Colonic mucosa (tissue), 4 donors: ENCODE results near the gene TMEM134. TPM values are rescaled to one million over a fixed set of nuclear protein-coding genes. Genes with fewer than 3 reads are reported as not detected.
"Not testable (repeated sequence)": the region's sequence is repeated elsewhere in the genome, so short reads cannot be mapped to it uniquely, and the experiment has no call there.

Experiments used
- DNase-seq: peaks from one replicate; pipeline ENCODE4 v3.0.0-alpha.2; 2020
- H3K27ac ChIP-seq: fragments of 200-600 bp; one replicate; pipeline ENCODE4 v1.8.0; 2021
- H3K27me3 ChIP-seq: fragments of 200-600 bp; one replicate; pipeline ENCODE4 v1.8.0; 2021
- H3K36me3 ChIP-seq: fragments of 200-600 bp; one replicate; pipeline ENCODE4 v1.8.0; 2021
- H3K4me1 ChIP-seq: fragments of 200-600 bp; one replicate; pipeline ENCODE4 v1.8.0; 2021; ENCODE audit warnings: mild to moderate bottlenecking
- H3K4me3 ChIP-seq: fragments of 200-600 bp; one replicate; pipeline ENCODE4 v1.8.0; 2021
- H3K9ac ChIP-seq, 2 donors: one replicate each; pipeline ENCODE4 v1.7.0; 2013; ENCODE audit warnings: control low read depth in 2 of 2, low read depth in 2 of 2, low read length in 2 of 2
- H3K9me3 ChIP-seq: fragments of 200-600 bp; one replicate; pipeline ENCODE4 v1.8.0; 2021
- intact Hi-C: fragments of 100-400 bp; cut with DNase I; formaldehyde crosslinking; loops from one replicate; pipeline ENCODE4 v1.14.1; 2022
- total RNA-seq, 2 donors: library from RNA; stranded (reverse); fragmentation: NEBNext Ultra II Directional in 1 of 2; extraction: Animal tissue kit (Norgen Biotek cat#: 25700) in 1 of 2; gene quantifications; one replicate each; pipeline ENCODE4 v1.2.1, GENCODE V29; 2021
- TF ChIP-seq, protein P1 (sequence below): fragments of 200-600 bp; IDR thresholded peaks from one replicate; pipeline ENCODE4 v1.8.0; 2022; ENCODE audit warnings: antibody characterized with exemption, mild to moderate bottlenecking
- donor health status: healthy.
- donor health status: DM: no; HTN: no; CAD: no.
- donor health status: DM: no; HTN: no; CAD: no.

TMEM134 gene
- total RNA-seq, 2 donors from 2014 or later = 50.1 to 59.5 TPM

DNA sequence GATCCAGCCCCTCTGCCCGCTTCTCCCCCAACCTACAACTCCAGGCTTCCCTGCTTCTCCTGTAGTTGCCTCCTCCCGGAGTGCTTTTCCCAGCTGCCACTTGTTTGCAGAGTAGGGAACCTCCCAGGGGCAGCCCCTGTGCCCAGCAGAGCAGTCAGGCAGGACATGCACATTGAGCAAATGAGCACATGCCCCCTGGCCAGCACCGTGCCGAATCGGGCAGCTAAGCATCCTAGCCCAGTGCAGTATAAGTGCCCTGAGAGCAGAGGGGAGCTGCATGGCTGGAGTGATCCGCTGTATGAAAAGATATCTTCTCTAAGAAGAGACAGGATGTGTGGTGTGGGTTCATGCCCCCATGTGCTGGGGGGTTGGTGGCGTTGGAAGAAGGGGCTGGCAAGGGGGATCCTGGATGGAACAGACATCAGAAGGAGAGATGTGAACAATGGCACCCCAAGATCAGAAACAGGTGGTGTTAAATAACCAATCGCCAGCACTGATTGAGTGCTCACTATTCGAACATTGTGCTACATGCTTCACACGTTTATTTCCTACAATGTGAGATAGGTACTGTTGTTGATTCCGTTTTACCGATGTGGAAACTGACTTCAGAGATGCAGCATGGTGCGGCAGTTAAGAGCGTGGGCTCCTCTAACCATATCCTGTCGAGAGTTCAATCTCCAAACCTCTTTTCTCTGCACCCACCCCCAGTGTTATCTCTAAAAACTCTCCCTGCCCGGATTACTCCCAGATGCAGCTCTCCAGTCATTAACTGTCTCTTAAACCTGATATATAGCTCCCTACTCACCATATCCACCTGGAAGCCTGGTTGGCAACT, 15.0 kb upstream of the TMEM134 start:
- peaks cover 6% of the 10 kb centered on the region for H3K36me3 ChIP-seq
- intact Hi-C loops = no loop called here
- H3K27ac ChIP-seq = peak overlapping the region; percentile 79
- H3K27me3 ChIP-seq = no peaks in the 10 kb centered on the region
- H3K9me3 ChIP-seq = no peaks in the 10 kb centered on the region
- H3K9ac ChIP-seq = peak overlapping the region; percentile 64 to 67
- H3K4me3 ChIP-seq = peak overlapping the region; percentile 53
- peak; percentile 25 for DNase-seq
- TF ChIP-seq, protein P1, sequence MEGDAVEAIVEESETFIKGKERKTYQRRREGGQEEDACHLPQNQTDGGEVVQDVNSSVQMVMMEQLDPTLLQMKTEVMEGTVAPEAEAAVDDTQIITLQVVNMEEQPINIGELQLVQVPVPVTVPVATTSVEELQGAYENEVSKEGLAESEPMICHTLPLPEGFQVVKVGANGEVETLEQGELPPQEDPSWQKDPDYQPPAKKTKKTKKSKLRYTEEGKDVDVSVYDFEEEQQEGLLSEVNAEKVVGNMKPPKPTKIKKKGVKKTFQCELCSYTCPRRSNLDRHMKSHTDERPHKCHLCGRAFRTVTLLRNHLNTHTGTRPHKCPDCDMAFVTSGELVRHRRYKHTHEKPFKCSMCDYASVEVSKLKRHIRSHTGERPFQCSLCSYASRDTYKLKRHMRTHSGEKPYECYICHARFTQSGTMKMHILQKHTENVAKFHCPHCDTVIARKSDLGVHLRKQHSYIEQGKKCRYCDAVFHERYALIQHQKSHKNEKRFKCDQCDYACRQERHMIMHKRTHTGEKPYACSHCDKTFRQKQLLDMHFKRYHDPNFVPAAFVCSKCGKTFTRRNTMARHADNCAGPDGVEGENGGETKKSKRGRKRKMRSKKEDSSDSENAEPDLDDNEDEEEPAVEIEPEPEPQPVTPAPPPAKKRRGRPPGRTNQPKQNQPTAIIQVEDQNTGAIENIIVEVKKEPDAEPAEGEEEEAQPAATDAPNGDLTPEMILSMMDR = no peak
- peaks cover 11% of the 10 kb centered on the region for H3K4me1 ChIP-seq

DNA sequence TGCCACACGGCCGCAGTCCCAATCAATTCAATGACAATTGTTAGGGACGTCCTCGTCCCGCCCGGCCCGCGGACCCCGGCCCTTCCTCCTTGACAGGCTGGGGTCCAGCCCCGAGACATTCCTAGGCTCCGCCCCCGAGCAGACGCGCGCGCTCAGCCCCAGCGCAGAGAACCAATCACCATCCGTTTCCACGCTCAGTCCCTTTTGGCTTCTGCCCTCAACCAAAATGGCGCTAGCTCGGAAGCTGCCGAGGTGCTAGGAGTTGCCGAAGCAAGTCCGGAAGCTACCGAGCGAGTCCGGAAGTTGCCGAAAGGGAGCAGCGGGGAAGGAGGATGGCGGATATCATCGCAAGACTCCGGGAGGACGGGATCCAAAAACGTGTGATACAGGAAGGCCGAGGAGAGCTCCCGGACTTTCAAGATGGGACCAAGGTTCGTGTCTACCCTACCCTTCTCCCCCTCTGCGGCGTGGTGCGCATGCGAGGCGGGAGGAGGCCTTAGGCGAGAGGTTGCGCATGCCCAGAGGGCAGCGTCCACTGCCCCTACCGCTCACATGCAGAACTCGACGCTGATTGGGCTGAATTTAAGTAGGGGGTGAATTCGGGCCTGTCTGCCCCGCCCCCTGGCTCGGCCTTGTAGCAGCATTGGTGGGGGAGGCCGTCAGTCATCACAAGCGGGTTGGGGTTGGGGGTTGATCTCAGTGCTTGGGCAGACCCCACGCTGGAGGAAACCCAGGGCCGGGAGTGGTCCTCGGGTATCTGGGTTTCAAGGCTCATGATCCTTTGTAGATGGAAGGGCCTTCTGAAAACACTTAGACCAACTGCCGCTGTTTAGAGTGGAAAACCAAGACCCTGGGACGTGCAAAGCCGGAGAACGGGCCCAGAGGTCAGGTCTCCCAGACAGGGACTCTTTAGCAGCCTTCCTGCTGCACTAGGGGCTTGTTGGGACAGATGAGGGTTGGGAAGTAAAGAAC, 14.1 kb upstream of the TMEM134 start, which contains the start of gene AIP:
Gene AIP (plus strand): TSS at position 200 of the 972 bp plus-strand sequence. CDS start 133 bp downstream, at position 333.
- H3K9me3 ChIP-seq = no peaks in the 10 kb centered on the region
- TF ChIP-seq, protein P1 = no peak
- H3K4me1 ChIP-seq = peaks cover 11% of the 10 kb centered on the region
- H3K27me3 ChIP-seq = no peaks in the 10 kb centered on the region
- peak within 1 kb of the TSS; percentile 79 for H3K27ac ChIP-seq
- peak; percentile 99 for DNase-seq
- H3K9ac ChIP-seq = peak within 1 kb of the TSS; percentile 64 to 67
- H3K4me3 ChIP-seq = peak within 1 kb of the TSS; percentile 53
- peaks cover 6% of the 10 kb centered on the region for H3K36me3 ChIP-seq
- intact Hi-C loops = no loop called here

DNA sequence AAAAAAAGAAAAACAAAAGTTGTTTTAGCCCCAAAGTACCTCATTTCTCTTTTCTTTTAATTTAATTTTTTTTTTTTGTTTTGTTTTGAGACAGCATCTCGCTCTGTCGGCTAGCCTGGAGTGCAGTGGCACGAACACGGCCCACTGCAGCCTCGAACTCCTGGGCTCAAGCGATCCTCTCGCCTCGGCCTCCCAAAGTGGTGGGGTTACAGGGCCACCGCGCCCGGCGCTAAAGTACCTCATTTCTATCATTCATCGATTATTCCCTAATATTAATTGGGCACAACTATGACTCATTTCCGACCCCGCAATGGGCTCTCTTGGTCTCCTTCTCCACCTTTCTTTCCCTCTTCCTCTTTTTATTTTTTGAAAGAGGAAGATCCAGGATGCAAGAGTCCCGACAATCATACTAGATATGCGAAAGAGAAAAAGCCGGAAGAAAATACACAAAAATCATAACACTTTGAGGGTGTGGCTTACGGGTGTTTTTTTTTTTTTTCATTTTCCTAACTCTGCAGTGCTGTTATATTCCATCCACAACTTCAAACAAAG, 13.3 kb upstream of the TMEM134 start:
- peak overlapping the region; percentile 79 for H3K27ac ChIP-seq
- peaks cover 11% of the 10 kb centered on the region for H3K4me1 ChIP-seq
- peak; percentile 23 for DNase-seq
- no peaks in the 10 kb centered on the region for H3K27me3 ChIP-seq
- TF ChIP-seq, protein P1 = no peak
- H3K9ac ChIP-seq = peak overlapping the region; percentile 64 to 67
- no peaks in the 10 kb centered on the region for H3K9me3 ChIP-seq
- intact Hi-C loops = no loop called here
- H3K36me3 ChIP-seq = no peaks in the 10 kb centered on the region
- H3K4me3 ChIP-seq = peak overlapping the region; percentile 53

DNA sequence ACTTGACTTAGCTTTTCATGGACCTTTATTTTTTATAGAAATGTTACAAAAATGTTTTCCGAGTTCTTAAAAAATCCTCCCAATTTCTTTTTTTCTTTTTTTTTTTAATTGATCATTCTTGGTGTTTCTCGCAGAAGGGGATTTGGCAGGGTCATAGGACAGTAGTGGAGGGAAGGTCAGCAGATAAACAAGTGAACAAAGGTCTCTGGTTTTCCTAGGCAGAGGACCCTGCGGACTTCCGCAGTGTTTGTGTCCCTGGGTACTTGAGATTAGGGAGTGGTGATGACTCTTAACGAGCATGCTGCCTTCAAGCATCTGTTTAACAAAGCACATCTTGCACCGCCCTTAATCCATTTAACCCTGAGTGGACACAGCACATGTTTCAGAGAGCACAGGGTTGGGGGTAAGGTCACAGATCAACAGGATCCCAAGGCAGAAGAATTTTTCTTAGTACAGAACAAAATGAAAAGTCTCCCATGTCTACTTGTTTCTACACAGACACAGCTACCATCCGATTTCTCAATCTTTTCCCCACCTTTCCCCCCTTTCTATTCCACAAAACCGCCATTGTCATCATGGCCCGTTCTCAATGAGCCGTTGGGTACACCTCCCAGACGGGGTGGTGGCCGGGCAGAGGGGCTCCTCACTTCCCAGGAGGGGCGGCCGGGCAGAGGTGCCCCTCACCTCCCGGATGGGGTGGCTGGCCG, 8.4 kb upstream of the TMEM134 start:
- H3K4me3 ChIP-seq, H3K36me3 ChIP-seq, DNase-seq, H3K9me3 ChIP-seq, H3K27me3 ChIP-seq, H3K4me1 ChIP-seq, intact Hi-C loops, H3K9ac ChIP-seq, H3K27ac ChIP-seq: not testable (repeated sequence)

DNA sequence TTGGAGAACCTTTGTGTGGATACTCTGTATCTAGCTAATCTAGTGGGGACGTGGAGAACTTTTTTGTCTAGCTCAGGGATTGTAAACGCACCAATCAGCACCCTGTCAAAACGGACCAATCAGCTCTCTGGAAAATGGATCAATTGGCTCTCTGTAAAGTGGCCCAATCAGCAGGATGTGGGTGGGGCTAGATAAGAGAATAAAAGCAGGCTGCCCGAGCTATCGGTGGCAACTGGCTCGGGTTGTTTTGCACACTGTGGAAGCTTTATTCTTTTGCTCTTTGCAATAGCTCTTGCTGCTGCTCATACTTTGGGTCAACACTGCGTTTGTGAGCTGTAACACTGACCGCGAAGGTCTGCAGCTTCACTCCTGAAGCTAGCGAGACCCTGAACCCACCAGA, 7.6 kb upstream of the TMEM134 start:
- H3K36me3 ChIP-seq, H3K9me3 ChIP-seq, H3K27me3 ChIP-seq, H3K27ac ChIP-seq, DNase-seq, intact Hi-C loops, H3K9ac ChIP-seq, H3K4me3 ChIP-seq, H3K4me1 ChIP-seq: not testable (repeated sequence)
